Loucy (cell line): ENCODE measurements around the gene IL1B.

ENCODE experiments used
- H2AFZ ChIP-seq: fragments of 200-600 bp; sonication (generic); 2 replicates; pipeline ENCODE4 v1.6.0; 2016; ENCODE audit warnings: antibody characterized with exemption, mild to moderate bottlenecking, low read length, moderate library complexity
- H3F3A ChIP-seq: fragments of 200-600 bp; 2 replicates; pipeline ENCODE4 v1.6.0; 2016; ENCODE audit warnings: antibody characterized with exemption, low read depth, mild to moderate bottlenecking
- H3K27me3 ChIP-seq: fragments of 200-600 bp; sonication (generic); 2 replicates; pipeline ENCODE4 v1.6.1; 2014; ENCODE audit warnings: low read length, mild to moderate bottlenecking; ENCODE audit not compliant: insufficient read depth, poor library complexity, severe bottlenecking
- H3K36me3 ChIP-seq: fragments of 200-600 bp; sonication (generic); 2 replicates; pipeline ENCODE4 v1.6.1; 2016; ENCODE audit warnings: low read length; ENCODE audit not compliant: insufficient read depth
- H3K4me1 ChIP-seq: fragments of 200-600 bp; sonication (generic); 2 replicates; pipeline ENCODE4 v1.5.1; 2014; ENCODE audit warnings: low read length, mild to moderate bottlenecking; ENCODE audit not compliant: insufficient read depth, poor library complexity, severe bottlenecking
- H3K4me2 ChIP-seq: fragments of 200-600 bp; sonication (generic); 2 replicates; pipeline ENCODE4 v1.6.0; 2014; ENCODE audit warnings: antibody characterized with exemption, low read length, low read depth, mild to moderate bottlenecking; ENCODE audit not compliant: poor library complexity, severe bottlenecking
- H3K4me3 ChIP-seq: fragments of 200-600 bp; sonication (generic); 2 replicates; pipeline ENCODE4 v1.5.1; 2014; ENCODE audit warnings: low read length, mild to moderate bottlenecking, mixed read lengths; ENCODE audit not compliant: poor library complexity, severe bottlenecking
- H3K79me2 ChIP-seq: fragments of 200-600 bp; sonication (generic); 2 replicates; pipeline ENCODE4 v1.6.1; 2014; ENCODE audit warnings: low read length; ENCODE audit not compliant: insufficient read depth
- H3K9ac ChIP-seq: fragments of 200-600 bp; sonication (generic); 2 replicates; pipeline ENCODE4 v1.6.0; 2014; ENCODE audit warnings: mild to moderate bottlenecking, low read depth, low read length, moderate library complexity; ENCODE audit not compliant: poor library complexity, severe bottlenecking
- H3K9me2 ChIP-seq: fragments of 200-600 bp; sonication (generic); replicated peaks from 2 replicates; pipeline ENCODE4 v1.6.1; 2016; ENCODE audit warnings: low read depth, low read length, mixed read lengths
- H3K9me3 ChIP-seq: fragments of 200-600 bp; sonication (generic); 2 replicates; pipeline ENCODE4 v1.6.1; 2014; ENCODE audit warnings: mild to moderate bottlenecking, antibody characterized with exemption, low read length, low read depth; ENCODE audit not compliant: insufficient read depth
- H4K20me1 ChIP-seq: fragments of 200-600 bp; sonication (generic); 2 replicates; pipeline ENCODE4 v1.6.0; 2014; ENCODE audit warnings: antibody characterized with exemption, low read length, mild to moderate bottlenecking; ENCODE audit not compliant: insufficient read depth, poor library complexity, severe bottlenecking
- CTCF ChIP-seq: fragments of 200-600 bp; sonication (generic); conservative IDR thresholded peaks from 2 replicates; pipeline ENCODE4 v1.5.1; 2014; ENCODE audit warnings: mild to moderate bottlenecking, antibody characterized with exemption, low read length
- EZH2phosphoT487 ChIP-seq: fragments of 200-600 bp; IDR thresholded peaks from 2 replicates; pipeline ENCODE4 v1.6.1; 2018; ENCODE audit warnings: antibody characterized with exemption, mild to moderate bottlenecking, moderate library complexity, borderline replicate concordance

The IL1B gene

GRCh38 chr2:112850588-112850987 is 14.0 kb upstream of the IL1B start:
- no peaks in the 10 kb centered on the region for H3K4me1 ChIP-seq
- H3K9ac ChIP-seq = no peak overlapping the region
- no peak overlapping the region for H3K4me3 ChIP-seq
- no peak overlapping the region for H2AFZ ChIP-seq
- H4K20me1 ChIP-seq = no peaks in the 10 kb centered on the region
- no peaks in the 10 kb centered on the region for H3F3A ChIP-seq
- no peaks in the 10 kb centered on the region for H3K9me3 ChIP-seq
- TF ChIP-seq EZH2phosphoT487 (no peak), CTCF (no peak)
- H3K4me2 ChIP-seq = no peak overlapping the region
- no peaks in the 10 kb centered on the region for H3K79me2 ChIP-seq
- H3K9me2 ChIP-seq = no peaks in the 10 kb centered on the region
- no peaks in the 10 kb centered on the region for H3K27me3 ChIP-seq
- no peaks in the 10 kb centered on the region for H3K36me3 ChIP-seq

GRCh38 chr2:112849956-112850355 is 13.4 kb upstream of the IL1B start:
- H3K27me3 ChIP-seq = no peaks in the 10 kb centered on the region
- H3K9me2 ChIP-seq = no peaks in the 10 kb centered on the region
- H3K4me1 ChIP-seq = no peaks in the 10 kb centered on the region
- no peak overlapping the region for H3K4me2 ChIP-seq
- no peaks in the 10 kb centered on the region for H3K36me3 ChIP-seq
- H3F3A ChIP-seq = no peaks in the 10 kb centered on the region
- no peak overlapping the region for H3K4me3 ChIP-seq
- H3K79me2 ChIP-seq = no peaks in the 10 kb centered on the region
- H4K20me1 ChIP-seq = no peaks in the 10 kb centered on the region
- H2AFZ ChIP-seq = no peak overlapping the region
- TF ChIP-seq CTCF (no peak), EZH2phosphoT487 (no peak)
- no peak overlapping the region for H3K9ac ChIP-seq
- no peaks in the 10 kb centered on the region for H3K9me3 ChIP-seq

- H4K20me1 ChIP-seq = no peaks in the 10 kb centered on the region
- no peak overlapping the region for H3K4me2 ChIP-seq
- no peak overlapping the region for H2AFZ ChIP-seq
- no peaks in the 10 kb centered on the region for H3K9me2 ChIP-seq
- no peaks in the 10 kb centered on the region for H3F3A ChIP-seq
- H3K79me2 ChIP-seq = no peaks in the 10 kb centered on the region
- TF ChIP-seq EZH2phosphoT487 (no peak), CTCF (no peak)
- no peaks in the 10 kb centered on the region for H3K4me1 ChIP-seq
- H3K4me3 ChIP-seq = no peak overlapping the region
- H3K36me3 ChIP-seq = no peaks in the 10 kb centered on the region
- no peak overlapping the region for H3K9ac ChIP-seq
- no peaks in the 10 kb centered on the region for H3K27me3 ChIP-seq
- no peaks in the 10 kb centered on the region for H3K9me3 ChIP-seq
These were observed 12.3 kb upstream of the IL1B start for GRCh38 chr2:112848833-112849232.
